K562 (cell line): ENCODE data around the gene HTR3B. TPM values are rescaled to one million over a fixed set of nuclear protein-coding genes. Genes with fewer than 3 reads are reported as not detected.

Experiments used
- ATAC-seq: fragments of 200-7000 bp; cut with Tn5 transposase; 3 replicates; pipeline ENCODE4 v1.9.1; 2020; ENCODE audit warnings: moderate library complexity
- BruUV-seq: library from RNA; stranded (reverse); fragments of 400-500 nt; replicated peaks from 2 replicates; lab custom pipeline; 2021; lab: Mats Ljungman, UMichigan
- CTCF ChIA-PET: fragments of 300-600 bp; formaldehyde crosslinking; extraction: SDS; loops from one replicate; lab custom pipeline; 2021; ENCODE audit warnings: low intra/inter-chr PET ratio; lab: Yijun Ruan, JAX
- POLR2A ChIA-PET: fragments of 300-600, 350-650 bp; sonication (Branson Sonifier 250); formaldehyde crosslinking; extraction: SDS; loops from one replicate; lab custom pipeline; 2021; ENCODE audit warnings: antibody characterized with exemption, inconsistent platforms; lab: Yijun Ruan, JAX
- DNase-seq, 4 experiments: peaks; one replicate each; pipeline versions ENCODE4 v3.0.0 to v3.0.0-alpha.2; 2011 to 2018; ENCODE audit warnings: low spot score in 3 of 4, mixed read lengths in 3 of 4; ENCODE audit errors: extremely low read depth in 1 of 4
- FAIRE-seq: peaks from 2 replicates; lab custom pipeline; 2011; peaks lifted over from hg19 to GRCh38; lab: Jason Lieb, UNC
- H2AFZ ChIP-seq: 2 replicates; pipeline ENCODE4 v1.6.0; 2011; ENCODE audit warnings: low read depth, low read length, control low read depth, inconsistent platforms
- H3K27ac ChIP-seq: fragments of 200-600 bp; 3 replicates; pipeline ENCODE4 v1.8.0; 2011; ENCODE audit warnings: low read depth, mild to moderate bottlenecking, control low read depth, inconsistent platforms, low read length, moderate library complexity, mixed read lengths; ENCODE audit errors: extremely low read depth
- H3K27me3 ChIP-seq, 2 experiments: fragments of 300-600 bp in 1 of 2; 2 replicates in 1 of 2; 3 replicates in 1 of 2; pipeline versions ENCODE4 v1.6.0 to v1.8.0; 2011; ENCODE audit warnings: inconsistent platforms in 2 of 2, low read length in 2 of 2, mild to moderate bottlenecking in 1 of 2, mixed read lengths in 1 of 2, moderate library complexity in 1 of 2; ENCODE audit not compliant: control insufficient read depth in 2 of 2, insufficient read depth in 2 of 2
- H3K36me3 ChIP-seq: fragments of 300-600 bp; 3 replicates; pipeline ENCODE4 v1.8.0; 2011; ENCODE audit warnings: mild to moderate bottlenecking, low read length, inconsistent platforms; ENCODE audit not compliant: control insufficient read depth, insufficient read depth
- H3K4me1 ChIP-seq, 2 experiments: fragments of 200-600 bp in 1 of 2; replicated peaks in 1 of 2; 2 replicates in 1 of 2; 3 replicates in 1 of 2; pipeline versions ENCODE4 v1.5.1 to v1.8.0; 2011; ENCODE audit warnings: inconsistent platforms in 2 of 2, low read length in 2 of 2, mild to moderate bottlenecking in 1 of 2, mixed read lengths in 1 of 2, moderate library complexity in 1 of 2; ENCODE audit not compliant: control insufficient read depth in 2 of 2, insufficient read depth in 2 of 2
- H3K4me2 ChIP-seq: 2 replicates; pipeline ENCODE4 v1.6.1; 2011; ENCODE audit warnings: low read length, control low read depth, inconsistent platforms, mixed read lengths; ENCODE audit not compliant: insufficient read depth
- H3K4me3 ChIP-seq: fragments of 200-600 bp; sonication (generic), shearing (Covaris generic); 2 replicates; pipeline ENCODE4 v1.5.1; 2016; ENCODE audit warnings: control low read depth, inconsistent platforms
- H3K79me2 ChIP-seq: fragments of 200-600 bp; 3 replicates; pipeline ENCODE4 v1.8.0; 2011; ENCODE audit warnings: low read length, inconsistent platforms; ENCODE audit not compliant: control insufficient read depth, insufficient read depth
- H3K9ac ChIP-seq, 2 experiments: 2 replicates each; pipeline versions ENCODE4 v1.6.0 to v1.6.1; 2011; ENCODE audit warnings: low read depth in 2 of 2, low read length in 2 of 2, control low read depth in 1 of 2, inconsistent platforms in 1 of 2, mild to moderate bottlenecking in 1 of 2, mixed read lengths in 1 of 2; ENCODE audit not compliant: insufficient read depth in 1 of 2
- H3K9me1 ChIP-seq: one replicate; pipeline ENCODE4 v1.6.0; 2011; ENCODE audit warnings: inconsistent platforms, mild to moderate bottlenecking, low read length, moderate library complexity; ENCODE audit not compliant: control insufficient read depth, insufficient read depth
- H3K9me3 ChIP-seq: replicated peaks from 2 replicates; pipeline ENCODE4 v1.5.1; 2011; ENCODE audit warnings: low read depth, low read length, inconsistent platforms; ENCODE audit not compliant: control insufficient read depth, insufficient read depth
- H4K20me1 ChIP-seq: replicated peaks from 2 replicates; pipeline ENCODE4 v1.6.1; 2011; ENCODE audit warnings: low read length, inconsistent platforms, mixed read lengths; ENCODE audit not compliant: control insufficient read depth, insufficient read depth
- ASH1L ChIP-seq: fragments of 450-650 bp; IDR thresholded peaks from 2 replicates; pipeline ENCODE4 v1.6.1; 2018; ENCODE audit warnings: borderline replicate concordance, mild to moderate bottlenecking, low read depth; ENCODE audit not compliant: partially characterized antibody
- E2F1 ChIP-seq: sonication (generic); formaldehyde crosslinking; IDR thresholded peaks from 2 replicates; pipeline ENCODE4 v1.8.1; 2023; ENCODE audit warnings: mild to moderate bottlenecking, missing genetic modification reagents, moderate library complexity
- HDAC3 ChIP-seq: fragments of 450-650 bp; IDR thresholded peaks from 2 replicates; pipeline ENCODE4 v1.6.1; 2018; ENCODE audit warnings: borderline replicate concordance, mild to moderate bottlenecking, moderate library complexity; ENCODE audit not compliant: partially characterized antibody
- HNRNPH1 ChIP-seq: fragments of 200-400 bp; formaldehyde crosslinking; optimal IDR thresholded peaks from 2 replicates; pipeline ENCODE3; 2017; ENCODE audit warnings: low read depth, mild to moderate bottlenecking, low read length, moderate library complexity
- MTA3 ChIP-seq: fragments of 450-650 bp; formaldehyde crosslinking; IDR thresholded peaks from 2 replicates; pipeline ENCODE4 v1.6.1; 2017; ENCODE audit warnings: mild to moderate bottlenecking, borderline replicate concordance
- RNF2 ChIP-seq: sonication (generic); IDR thresholded peaks from 2 replicates; pipeline ENCODE4 v1.6.1; 2016
- USF2 ChIP-seq: sonication (generic); formaldehyde crosslinking; IDR thresholded peaks from 2 replicates; pipeline ENCODE4 v1.5.0; 2020; ENCODE audit warnings: missing genetic modification reagents
- ZKSCAN3 ChIP-seq: fragments of 250-450 bp; sonication (Bioruptor Pico); IDR thresholded peaks from 2 replicates; pipeline ENCODE4 v1.4.0; 2020
- ZNF184 ChIP-seq: sonication (generic); formaldehyde crosslinking; IDR thresholded peaks from 2 replicates; pipeline ENCODE4 v1.5.0; 2020; ENCODE audit warnings: missing genetic modification reagents
- ZNF263 ChIP-seq: sonication (generic); formaldehyde crosslinking; IDR thresholded peaks from 2 replicates; pipeline ENCODE4 v1.8.0; 2022; ENCODE audit warnings: mild to moderate bottlenecking, missing genetic modification reagents, borderline replicate concordance
- ZNF444 ChIP-seq: fragments of 250-450 bp; sonication (Bioruptor Pico); IDR thresholded peaks from 2 replicates; pipeline ENCODE4 v1.4.0; 2020; ENCODE audit warnings: mild to moderate bottlenecking, moderate library complexity
- ZNF507 ChIP-seq: conservative IDR thresholded peaks from 2 replicates; pipeline ENCODE4 v1.6.1; 2017; ENCODE audit warnings: missing genetic modification characterization, missing compliant biosample characterization
- WGBS: fragments of 100-300 bp; shearing (Covaris generic); methylation state at CpG from one replicate; pipeline ENCODE4 v1.1.6; 2016; ENCODE audit warnings: low coverage, mixed read lengths; ENCODE audit not compliant: insufficient coverage; ENCODE audit errors: missing lambda C conversion rate; 5-methylcytosine and 5-hydroxymethylcytosine counted together
- in situ Hi-C: fragments of 300-500 bp; cut with MboI; formaldehyde crosslinking; loops from 4 replicates; pipeline ENCODE4 v1.15.0; 2018; ENCODE audit warnings: inconsistent platforms, mixed read lengths
- intact Hi-C: fragments of 100-400 bp; cut with micrococcal nuclease; formaldehyde crosslinking; loops from 2 replicates; pipeline ENCODE4 v1.14.2; 2022
- polyA plus RNA-seq, 8 experiments: library from polyadenylated mRNA; depleted of rRNA in 4 of 8; stranded (reverse) in 5 of 8; unstranded in 3 of 8; fragments of >200 nt; fragmentation: Nextera tagmentation in 2 of 8; fragmentation: Illumina TruSeq in 1 of 8; extraction: Ambion mirVana in 2 of 8; extraction: Trizol in 1 of 8; gene quantifications; 2 replicates each; pipeline versions ENCODE4 v1.2.1 to v1.2.3, GENCODE V29; 2011 to 2014; ENCODE audit warnings: inconsistent platforms in 1 of 8, missing spikeins in 1 of 8
- total RNA-seq, 7 experiments: library from RNA; depleted of rRNA in 6 of 7; stranded (reverse); fragments of >200 nt in 6 of 7; fragmentation: Illumina TruSeq in 2 of 7; extraction: Trizol in 2 of 7; gene quantifications; 2 replicates each; pipeline versions ENCODE4 v1.2.1 to v1.2.3, GENCODE V29; 2011 to 2021; ENCODE audit warnings: low replicate concordance in 1 of 7

Gene HTR3B
- total and polyA plus RNA-seq, 9 of the 15 experiments (the other 6 are each of a cell fraction or from before 2014, with no cell fraction given), result not detected

DNA sequence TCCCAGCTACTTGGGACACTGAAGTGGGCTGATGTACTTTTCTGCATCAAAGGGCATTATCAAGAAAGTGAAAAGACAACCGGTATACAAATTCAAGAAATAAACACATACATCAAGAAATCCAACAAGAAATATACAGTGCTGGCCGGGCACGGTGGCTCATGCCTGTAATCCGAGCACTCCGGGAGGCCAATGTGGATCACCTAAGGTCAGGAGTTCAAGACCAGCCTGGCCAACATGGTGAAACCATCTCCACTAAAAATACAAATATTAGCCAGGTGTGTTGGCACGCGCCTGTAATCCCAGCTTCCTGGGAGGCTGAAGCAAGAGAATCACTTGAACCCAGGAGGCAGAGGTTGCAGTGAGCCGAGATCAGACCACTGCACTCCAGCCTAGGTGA lies 38.7 kb upstream of the HTR3B start:
- H3K9me3 ChIP-seq, result no peaks in the 10 kb centered on the region
- intact Hi-C loops, result no loop called here
- no peak overlapping the region for H3K4me2 ChIP-seq
- POLR2A ChIA-PET, result no interaction called here
- H3K4me1 ChIP-seq, result no peaks in the 10 kb centered on the region
- WGBS, result 90% methylated on average over 8 of the region's 8 CpGs
- H3K27me3 ChIP-seq, result no peaks in the 10 kb centered on the region
- H3K9ac ChIP-seq, result no peak overlapping the region
- BruUV-seq, result no TSS peak
- no peak for FAIRE-seq
- H4K20me1 ChIP-seq, result peaks cover 2% of the 10 kb centered on the region; the same call in 1 of the 2 replicates
- H3K27ac ChIP-seq, result no peak overlapping the region
- no peak overlapping the region for H3K4me3 ChIP-seq
- H3K9me1 ChIP-seq, result no peaks in the 10 kb centered on the region
- peaks cover 8% of the 10 kb centered on the region; the same call in 1 of the 3 replicates for H3K36me3 ChIP-seq
- ATAC-seq, result no peak
- in situ Hi-C loops, result no loop called here
- DNase-seq, result no peak
- H3K79me2 ChIP-seq, result peaks cover 9% of the 10 kb centered on the region; the same call in 2 of the 3 replicates
- TF ChIP-seq HNRNPH1 (no peak), ZNF444 (CRISPR knock-in tag) (no peak), ZNF263 (CRISPR knock-in tag) (no peak), ZNF184 (CRISPR knock-in tag) (no peak), HDAC3 (no peak), USF2 (no peak), RNF2 (no peak), E2F1 (no peak), ZNF507 (tag) (no peak), MTA3 (no peak), ASH1L (no peak), ZKSCAN3 (no peak)
- H2AFZ ChIP-seq, result no peak overlapping the region
- CTCF ChIA-PET, result no interaction called here
